Measurements from ENCODE around the gene ENTPD8. TPM values are rescaled to one million over a fixed set of nuclear protein-coding genes. Genes with fewer than 3 reads are reported as not detected.

Gene ENTPD8
- total RNA-seq, 4 donors from 2014 or later, result 0.21 TPM; not detected in 3

GRCh38 chr9:137422604-137423513 is 18.3 kb downstream of the ENTPD8 start, which contains the start of the genes EXD3 and NOXA1:
Gene EXD3, minus strand, starts transcription at chr9:137423162. Its CDS starts 27,805 bp downstream, at chr9:137395357.
Gene NOXA1, plus strand, starts transcription at chr9:137423393. Its CDS starts 137 bp downstream, at chr9:137423530.
- H3K36me3 ChIP-seq, result no peaks in the 10 kb centered on the region
- intact Hi-C loops (cut with DNase I; ENCODE audit: low total_unique reads), result no loop called here
- peak within 1 kb of the TSS; percentile 75 to 90 for H3K27ac ChIP-seq
- TF ChIP-seq, protein P1, sequence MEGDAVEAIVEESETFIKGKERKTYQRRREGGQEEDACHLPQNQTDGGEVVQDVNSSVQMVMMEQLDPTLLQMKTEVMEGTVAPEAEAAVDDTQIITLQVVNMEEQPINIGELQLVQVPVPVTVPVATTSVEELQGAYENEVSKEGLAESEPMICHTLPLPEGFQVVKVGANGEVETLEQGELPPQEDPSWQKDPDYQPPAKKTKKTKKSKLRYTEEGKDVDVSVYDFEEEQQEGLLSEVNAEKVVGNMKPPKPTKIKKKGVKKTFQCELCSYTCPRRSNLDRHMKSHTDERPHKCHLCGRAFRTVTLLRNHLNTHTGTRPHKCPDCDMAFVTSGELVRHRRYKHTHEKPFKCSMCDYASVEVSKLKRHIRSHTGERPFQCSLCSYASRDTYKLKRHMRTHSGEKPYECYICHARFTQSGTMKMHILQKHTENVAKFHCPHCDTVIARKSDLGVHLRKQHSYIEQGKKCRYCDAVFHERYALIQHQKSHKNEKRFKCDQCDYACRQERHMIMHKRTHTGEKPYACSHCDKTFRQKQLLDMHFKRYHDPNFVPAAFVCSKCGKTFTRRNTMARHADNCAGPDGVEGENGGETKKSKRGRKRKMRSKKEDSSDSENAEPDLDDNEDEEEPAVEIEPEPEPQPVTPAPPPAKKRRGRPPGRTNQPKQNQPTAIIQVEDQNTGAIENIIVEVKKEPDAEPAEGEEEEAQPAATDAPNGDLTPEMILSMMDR (IDR thresholded peaks at IDR 0.05), result peak; percentile 27 to 88 (median 82)
- peak; percentile 33 to 57 for TF ChIP-seq POLR2A (IDR thresholded peaks at IDR 0.05)
- no peaks in the 10 kb centered on the region for H3K9me3 ChIP-seq
- peak within 1 kb of the TSS; percentile 57 to 98 for H3K4me3 ChIP-seq
- H3K4me1 ChIP-seq, result peaks cover 0 to 9% of the 10 kb centered on the region in 2 donors
- no peaks in the 10 kb centered on the region for H3K27me3 ChIP-seq
- DNase-seq, result peak; percentile 91

DNA sequence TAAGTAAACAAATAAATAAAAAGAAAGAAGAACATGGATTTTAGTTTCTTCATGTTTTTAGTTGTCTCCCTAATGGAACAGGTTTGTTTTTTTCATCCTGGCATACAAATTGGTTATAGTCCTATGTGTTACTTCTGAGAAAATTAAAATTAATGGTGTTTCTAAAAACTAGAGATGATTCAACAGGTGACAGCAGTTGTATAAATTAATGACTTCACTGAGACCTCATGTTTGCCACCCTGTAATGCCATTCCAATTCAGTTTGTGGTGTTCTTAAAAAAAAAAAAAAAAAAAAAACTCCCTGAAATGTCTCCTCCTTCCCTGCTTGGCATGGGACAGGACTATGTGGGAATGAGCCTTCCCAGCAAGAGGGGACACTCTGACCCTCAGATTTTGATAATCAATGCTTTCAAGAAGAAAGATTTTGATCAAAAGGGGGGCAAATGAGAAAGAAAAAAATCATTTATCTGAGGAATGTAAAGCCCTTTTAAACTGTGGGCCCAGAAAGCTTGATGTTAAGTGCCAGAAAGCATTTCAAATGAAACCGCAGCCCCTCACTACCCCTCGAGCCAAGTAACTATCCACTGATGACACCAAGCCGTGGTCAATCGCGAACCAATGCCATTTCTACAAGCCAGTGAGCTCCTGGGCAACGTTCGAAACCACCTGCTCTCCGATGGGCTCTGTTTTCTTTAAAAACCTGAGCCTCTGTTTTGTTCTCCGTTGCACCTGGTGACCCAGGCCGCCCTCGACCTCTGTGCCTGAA is 19.1 kb downstream of the ENTPD8 start:
- no peaks in the 10 kb centered on the region for H3K36me3 ChIP-seq
- H3K4me3 ChIP-seq, result peak overlapping the region; percentile 57 to 98
- no peaks in the 10 kb centered on the region for H3K9me3 ChIP-seq
- H3K4me1 ChIP-seq, result peaks cover 0 to 9% of the 10 kb centered on the region in 2 donors
- TF ChIP-seq, protein P1 (IDR thresholded peaks at IDR 0.05), result no peak
- TF ChIP-seq POLR2A (IDR thresholded peaks at IDR 0.05), result no peak
- intact Hi-C loops (cut with DNase I; ENCODE audit: low total_unique reads), result no loop called here
- H3K27me3 ChIP-seq, result no peaks in the 10 kb centered on the region
- no peak for DNase-seq
- peak overlapping the region; percentile 75 to 90 for H3K27ac ChIP-seq

DNA sequence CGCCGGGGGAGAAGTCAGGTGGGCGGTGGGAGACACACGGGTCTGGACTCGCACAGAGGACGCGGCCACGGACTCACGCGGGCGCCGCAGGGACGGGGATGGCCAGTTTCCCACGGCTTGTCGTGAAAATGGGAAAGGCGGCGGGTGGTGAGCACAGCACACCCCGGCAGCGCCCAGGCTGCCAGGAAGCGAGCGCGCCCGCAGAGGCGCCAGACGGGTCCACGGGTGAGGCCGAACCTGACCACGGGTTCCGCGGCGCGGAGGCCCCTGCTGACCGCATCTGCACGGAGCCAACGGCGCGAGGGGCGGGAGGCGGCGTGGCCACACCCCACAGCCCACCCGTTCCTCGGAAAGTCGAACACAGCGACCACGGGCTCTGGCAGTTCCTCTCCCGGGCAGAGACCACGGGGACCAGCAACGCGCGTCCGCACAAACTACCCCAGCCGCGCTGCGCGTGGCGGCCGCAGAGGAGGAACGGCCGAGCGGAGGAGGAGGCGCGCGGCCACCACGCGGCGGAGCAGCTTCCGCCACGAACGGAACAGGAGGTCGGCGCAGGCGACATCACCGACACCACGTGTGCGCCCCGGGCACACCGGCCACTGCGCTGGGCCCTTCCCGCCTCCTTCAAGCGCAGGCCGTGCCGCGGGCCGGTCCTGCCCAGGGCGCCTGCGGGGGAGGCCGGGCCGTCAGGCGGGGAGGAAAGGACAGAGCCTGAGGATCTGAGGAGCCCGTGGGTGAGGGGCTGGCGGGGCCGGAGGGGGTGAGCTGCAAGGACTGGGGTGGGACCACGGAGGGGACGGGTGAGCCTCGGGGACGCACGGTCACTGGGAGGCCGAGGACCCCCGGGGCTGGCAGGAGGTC is 23.8 kb downstream of the ENTPD8 start:
- no peaks in the 10 kb centered on the region for H3K36me3 ChIP-seq
- no peaks in the 10 kb centered on the region for H3K9me3 ChIP-seq
- H3K27me3 ChIP-seq, result no peaks in the 10 kb centered on the region
- TF ChIP-seq POLR2A (IDR thresholded peaks at IDR 0.05), result no peak
- TF ChIP-seq, protein P1 (IDR thresholded peaks at IDR 0.05), result no peak
- DNase-seq, result no peak
- no peak overlapping the region for H3K27ac ChIP-seq
- intact Hi-C loops (cut with DNase I; ENCODE audit: low total_unique reads), result loop anchor here (10.0 kb wide), 1 partner anchor 113 kb away; the partner anchor contains the start of gene NRARP
- H3K4me3 ChIP-seq, result peak overlapping the region in 1 of 2 donors; percentile 18
- peaks cover 0 to 2% of the 10 kb centered on the region in 2 donors for H3K4me1 ChIP-seq

DNA sequence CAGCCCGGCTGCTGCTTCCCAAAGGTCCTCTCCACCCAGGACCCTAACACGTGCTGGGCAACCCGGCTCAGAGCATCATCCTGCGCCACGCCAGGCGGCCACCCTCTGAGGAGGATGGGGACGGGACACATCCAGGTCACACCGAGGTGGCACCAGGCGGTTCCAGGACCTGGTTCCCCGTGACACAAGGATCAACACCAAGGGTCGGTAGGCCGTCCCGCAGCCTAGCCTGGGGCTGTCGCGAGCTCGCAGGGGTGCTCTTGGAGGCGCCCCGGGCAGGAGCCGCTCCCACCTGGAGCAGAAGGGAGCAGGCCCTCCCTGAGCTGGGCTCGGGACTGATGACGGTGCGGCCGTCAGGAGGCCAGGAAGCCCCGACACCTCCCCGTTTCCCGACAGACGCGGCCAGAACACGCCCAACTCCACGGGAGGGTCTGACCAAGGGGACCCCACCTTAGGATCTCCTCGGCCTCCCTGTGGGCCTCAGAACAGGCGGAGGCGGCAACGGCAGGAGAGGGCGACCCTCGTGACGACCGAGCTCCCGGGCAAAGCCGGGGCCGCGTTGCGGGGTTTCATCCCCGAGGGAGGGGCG is 24.5 kb downstream of the ENTPD8 start:
- TF ChIP-seq, protein P1 (IDR thresholded peaks at IDR 0.05), result no peak
- TF ChIP-seq POLR2A (IDR thresholded peaks at IDR 0.05), result no peak
- intact Hi-C loops (cut with DNase I; ENCODE audit: low total_unique reads), result loop anchor here (10.0 kb wide), 1 partner anchor 112 kb away; the partner anchor contains the start of gene NRARP
- no peak overlapping the region for H3K27ac ChIP-seq
- H3K4me3 ChIP-seq, result peak overlapping the region in 1 of 2 donors; percentile 18
- no peaks in the 10 kb centered on the region for H3K27me3 ChIP-seq
- DNase-seq, result no peak
- no peaks in the 10 kb centered on the region for H3K9me3 ChIP-seq
- no peaks in the 10 kb centered on the region for H3K36me3 ChIP-seq
- H3K4me1 ChIP-seq, result peaks cover 0 to 8% of the 10 kb centered on the region in 2 donors

Data from uterus (tissue), 4 donors.